Mucosa of stomach (tissue), 1 donor: Measurements from ENCODE around the gene OR6C2.
"Not testable (repeated sequence)": the region's sequence is repeated elsewhere in the genome, so short reads cannot be mapped to it uniquely, and the experiment has no call there.

Experiments
- H3K27me3 ChIP-seq: one replicate; pipeline ENCODE4 v1.7.0; 2013; ENCODE audit warnings: mild to moderate bottlenecking, low read length; ENCODE audit not compliant: control insufficient read depth, insufficient read depth
- H3K36me3 ChIP-seq: one replicate; pipeline ENCODE4 v1.7.0; 2013; ENCODE audit warnings: low read length; ENCODE audit not compliant: control insufficient read depth, insufficient read depth
- H3K4me1 ChIP-seq: one replicate; pipeline ENCODE4 v1.7.0; 2013; ENCODE audit warnings: mild to moderate bottlenecking, low read length; ENCODE audit not compliant: control insufficient read depth, insufficient read depth
- H3K4me3 ChIP-seq: one replicate; pipeline ENCODE4 v1.7.0; 2013; ENCODE audit warnings: low read length
- H3K9ac ChIP-seq: one replicate; pipeline ENCODE4 v1.7.0; 2013; ENCODE audit warnings: mild to moderate bottlenecking, low read length, moderate library complexity
- H3K9me3 ChIP-seq: one replicate; pipeline ENCODE4 v1.7.0; 2013; ENCODE audit warnings: mild to moderate bottlenecking, low read length, moderate library complexity; ENCODE audit not compliant: control insufficient read depth
- donor health status: Pancreatic carcinoma.

The OR6C2 gene

GRCh38 chr12:55443776-55444175 is at the start of gene OR6C2:
Gene OR6C2 (plus strand): TSS chr12:55444076. CDS start chr12:55452214, 8,138 bp downstream.
- no peaks in the 10 kb centered on the region for H3K9me3 ChIP-seq

GRCh38 chr12:55396326-55396725 is 47.5 kb upstream of the OR6C2 start:
- Histone ChIP-seq H3K27me3 (no peaks in the 10 kb centered on the region), H3K9me3 (no peaks in the 10 kb centered on the region), H3K4me3 (no peak overlapping the region), H3K9ac (no peak overlapping the region), H3K4me1 (no peaks in the 10 kb centered on the region), H3K36me3 (no peaks in the 10 kb centered on the region)

More at GRCh38 chr12:55443776-55444175, at the start of gene OR6C2:
- Histone ChIP-seq H3K4me3 (no peak within 1 kb of the TSS), H3K36me3 (no peaks in the 10 kb centered on the region), H3K4me1 (no peaks in the 10 kb centered on the region), H3K27me3 (no peaks in the 10 kb centered on the region), H3K9ac (no peak within 1 kb of the TSS)

- H3K9ac ChIP-seq, result no peak within 1 kb of the TSS
- H3K36me3 ChIP-seq, result no peaks in the 10 kb centered on the region
- no peak within 1 kb of the TSS for H3K4me3 ChIP-seq
- H3K9me3 ChIP-seq, result no peaks in the 10 kb centered on the region
- no peaks in the 10 kb centered on the region for H3K27me3 ChIP-seq
- no peaks in the 10 kb centered on the region for H3K4me1 ChIP-seq
Observed at GRCh38 chr12:55400229-55400628, 43.6 kb upstream of the OR6C2 start, which contains the start of gene OR6C65. Gene OR6C65 (plus strand): TSS chr12:55400529. CDS start chr12:55400529, 0 bp downstream.

- Histone ChIP-seq H3K9me3 (no peaks in the 10 kb centered on the region), H3K9ac (no peak overlapping the region), H3K4me1 (no peaks in the 10 kb centered on the region), H3K36me3 (no peaks in the 10 kb centered on the region), H3K4me3 (no peak overlapping the region), H3K27me3 (no peaks in the 10 kb centered on the region)
Observed at GRCh38 chr12:55407866-55408265, 36.0 kb upstream of the OR6C2 start.

GRCh38 chr12:55409133-55409532 is 34.7 kb upstream of the OR6C2 start:
- H3K27me3 ChIP-seq, H3K9ac ChIP-seq, H3K4me1 ChIP-seq, H3K36me3 ChIP-seq, H3K9me3 ChIP-seq, H3K4me3 ChIP-seq: not testable (repeated sequence)

GRCh38 chr12:55412138-55412537 is 31.7 kb upstream of the OR6C2 start:
- not testable (repeated sequence) for H3K4me3 ChIP-seq, H3K9ac ChIP-seq, H3K27me3 ChIP-seq, H3K4me1 ChIP-seq, H3K9me3 ChIP-seq, H3K36me3 ChIP-seq

- not testable (repeated sequence) for H3K4me3 ChIP-seq, H3K27me3 ChIP-seq, H3K4me1 ChIP-seq, H3K9ac ChIP-seq, H3K9me3 ChIP-seq, H3K36me3 ChIP-seq
Observed at GRCh38 chr12:55413498-55414388, 30.1 kb upstream of the OR6C2 start.

- not testable (repeated sequence) for H3K36me3 ChIP-seq, H3K9me3 ChIP-seq, H3K27me3 ChIP-seq, H3K4me3 ChIP-seq, H3K4me1 ChIP-seq, H3K9ac ChIP-seq
Observed at GRCh38 chr12:55414396-55414823, 29.5 kb upstream of the OR6C2 start.

GRCh38 chr12:55414889-55415288 is 29.0 kb upstream of the OR6C2 start:
- H3K4me1 ChIP-seq, H3K9me3 ChIP-seq, H3K27me3 ChIP-seq, H3K36me3 ChIP-seq, H3K4me3 ChIP-seq, H3K9ac ChIP-seq: not testable (repeated sequence)

- no peaks in the 10 kb centered on the region for H3K36me3 ChIP-seq
- no peaks in the 10 kb centered on the region for H3K4me1 ChIP-seq
- H3K9me3 ChIP-seq, result no peaks in the 10 kb centered on the region
- H3K9ac ChIP-seq, result no peak overlapping the region
- H3K27me3 ChIP-seq, result no peaks in the 10 kb centered on the region
- H3K4me3 ChIP-seq, result no peak overlapping the region
Observed at GRCh38 chr12:55416961-55417360, 26.9 kb upstream of the OR6C2 start.

GRCh38 chr12:55420307-55420962 is 23.4 kb upstream of the OR6C2 start:
- no peaks in the 10 kb centered on the region for H3K36me3 ChIP-seq
- no peak overlapping the region for H3K9ac ChIP-seq
- no peaks in the 10 kb centered on the region for H3K27me3 ChIP-seq
- no peaks in the 10 kb centered on the region for H3K9me3 ChIP-seq
- no peak overlapping the region for H3K4me3 ChIP-seq
- H3K4me1 ChIP-seq, result no peaks in the 10 kb centered on the region

GRCh38 chr12:55425954-55426353 is 17.9 kb upstream of the OR6C2 start, which contains the start of gene OR6C76:
Gene OR6C76 (plus strand): TSS chr12:55426254. CDS start chr12:55426254, 0 bp downstream.
- no peaks in the 10 kb centered on the region for H3K36me3 ChIP-seq
- H3K9me3 ChIP-seq, result no peaks in the 10 kb centered on the region
- no peaks in the 10 kb centered on the region for H3K27me3 ChIP-seq
- H3K4me1 ChIP-seq, result no peaks in the 10 kb centered on the region
- no peak within 1 kb of the TSS for H3K9ac ChIP-seq
- no peak within 1 kb of the TSS for H3K4me3 ChIP-seq
